Psoas muscle (tissue), 8 donors: Measurements from ENCODE around the gene NFASC. TPM values are rescaled to one million over a fixed set of nuclear protein-coding genes. Genes with fewer than 3 reads are reported as not detected.

Experiments
- ATAC-seq, 4 donors: fragments of 200-7000 bp; cut with Tn5 transposase; one replicate each; pipeline ENCODE4 v1.9.1; 2020; ENCODE audit warnings: moderate library complexity in 3 of 4, mild to moderate bottlenecking in 2 of 4
- DNase-seq, 2 donors: peaks; one replicate each; pipeline ENCODE4 v3.0.0-alpha.2; 2020
- H3K27ac ChIP-seq: fragments of 200-600 bp; one replicate; pipeline ENCODE4 v1.8.0; 2022
- H3K27me3 ChIP-seq, 3 donors: fragments of 200-600 bp in 1 of 3; one replicate each; pipeline versions ENCODE4 v1.6.1 to v1.8.0; 2013 to 2022; ENCODE audit warnings: low read length in 2 of 3, mild to moderate bottlenecking in 2 of 3, moderate library complexity in 1 of 3; ENCODE audit not compliant: insufficient read depth in 3 of 3
- H3K36me3 ChIP-seq, 2 donors: fragments of 200-600 bp in 1 of 2; one replicate each; pipeline versions ENCODE4 v1.6.1 to v1.8.0; 2013 to 2022; ENCODE audit warnings: low read depth in 1 of 2, mild to moderate bottlenecking in 1 of 2, moderate library complexity in 1 of 2; ENCODE audit not compliant: insufficient read depth in 1 of 2
- H3K4me1 ChIP-seq: fragments of 200-600 bp; one replicate; pipeline ENCODE4 v1.8.0; 2022
- H3K4me3 ChIP-seq: fragments of 200-600 bp; one replicate; pipeline ENCODE4 v1.8.0; 2022; ENCODE audit warnings: mild to moderate bottlenecking
- H3K9me3 ChIP-seq: fragments of 200-600 bp; one replicate; pipeline ENCODE4 v1.8.0; 2022
- CTCF ChIP-seq: fragments of 200-600 bp; IDR thresholded peaks from one replicate; pipeline ENCODE4 v1.8.0; 2022; ENCODE audit warnings: antibody characterized with exemption
- WGBS, 3 donors: extraction: QIAGEN DNeasy Blood & Tissue Kit; methylation state at CpG; one replicate each; pipeline versions ENCODE4 v1.1.6 to v1.1.7; 2013; 5-methylcytosine and 5-hydroxymethylcytosine counted together
- intact Hi-C, 2 donors: fragments of 100-400 bp; cut with DNase I; formaldehyde crosslinking; loops; one replicate each; pipeline versions ENCODE4 v1.11.0 to v1.14.2; 2022
- polyA plus RNA-seq, 3 donors: library from polyadenylated mRNA; stranded (reverse); fragments of 200-250 nt; gene quantifications; one replicate each; pipeline ENCODE4 v1.2.3, GENCODE V29; 2013
- total RNA-seq, 4 donors: library from RNA; stranded (reverse); fragmentation: NEBNext Ultra II Directional in 2 of 4; extraction: Animal tissue kit (Norgen Biotek cat#: 25700) in 2 of 4; gene quantifications; one replicate each; pipeline versions ENCODE4 v1.2.1 to v1.2.4, GENCODE V29; 2021 to 2023
- donor health status: healthy with polysubstance abuse.
- donor health status: DM: no; HTN: no; CAD: no; lungs with moderate emphysema.
- donor health status: Bipolar disorder and iron deficiency.
- donor health status: healthy.
- donor health status: DM: yes; HTN: yes; CAD: no.
- donor health status: DM: no; HTN: no; CAD: no.
- donor health status: DM: no; HTN: no; CAD: no.
- donor health status: DM: yes; HTN: yes; CAD: no.

The NFASC gene
- total and polyA plus RNA-seq, 7 donors = 0.46 to 7.5 (median 0.90) TPM

DNA sequence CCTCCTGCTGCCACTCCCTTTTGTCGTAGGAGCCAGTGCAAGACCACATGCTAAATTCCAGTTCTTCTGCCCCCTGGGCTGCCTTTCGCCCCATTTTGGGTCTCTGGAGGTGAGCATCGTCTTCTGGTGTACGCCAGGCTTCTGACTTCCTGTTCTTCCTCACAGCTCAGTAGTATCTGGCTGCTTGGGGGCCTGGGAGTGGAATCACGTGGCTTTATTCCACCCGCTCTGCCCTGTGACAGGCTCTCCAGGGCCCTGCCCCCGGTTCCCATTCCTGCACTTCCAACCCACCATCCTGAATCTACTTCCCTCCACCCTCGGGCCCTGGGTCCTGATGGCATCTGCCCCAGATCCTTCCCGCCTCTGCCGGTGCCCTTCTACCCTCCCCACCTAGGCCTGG is 3.6 kb downstream of the NFASC start:
- no peak for TF ChIP-seq CTCF
- no peak overlapping the region for H3K27ac ChIP-seq
- intact Hi-C loops = no loop called here
- no peak for ATAC-seq
- no peaks in the 10 kb centered on the region for H3K4me1 ChIP-seq
- DNase-seq = no peak
- H3K36me3 ChIP-seq = no peaks in the 10 kb centered on the region
- WGBS, 3 donors = 89 to 95% (median 91%) methylated on average over 10 of the region's 10 CpGs
- no peaks in the 10 kb centered on the region for H3K9me3 ChIP-seq
- H3K4me3 ChIP-seq = no peak overlapping the region
- H3K27me3 ChIP-seq = peaks cover 0 to 3% (median 0%) of the 10 kb centered on the region in 3 donors

GRCh38 chr1:204875255-204875654 is 4.6 kb downstream of the NFASC start:
- no peak for DNase-seq
- 71 to 88% (median 85%) methylated on average over 4 of the region's 4 CpGs for WGBS, 3 donors
- no peak overlapping the region for H3K4me3 ChIP-seq
- H3K27me3 ChIP-seq = peaks cover 0 to 3% (median 0%) of the 10 kb centered on the region in 3 donors
- H3K27ac ChIP-seq = no peak overlapping the region
- H3K9me3 ChIP-seq = no peaks in the 10 kb centered on the region
- no peaks in the 10 kb centered on the region for H3K4me1 ChIP-seq
- TF ChIP-seq CTCF = no peak
- ATAC-seq = no peak
- no peaks in the 10 kb centered on the region for H3K36me3 ChIP-seq
- intact Hi-C loops = no loop called here

- no peaks in the 10 kb centered on the region for H3K9me3 ChIP-seq
- 28 to 35% (median 29%) methylated on average over 5 of the region's 5 CpGs for WGBS, 3 donors
- no peak for DNase-seq
- H3K36me3 ChIP-seq = no peaks in the 10 kb centered on the region
- H3K4me1 ChIP-seq = no peaks in the 10 kb centered on the region
- TF ChIP-seq CTCF = no peak
- intact Hi-C loops = no loop called here
- H3K4me3 ChIP-seq = no peak overlapping the region
- no peak for ATAC-seq
- H3K27me3 ChIP-seq = peaks cover 0 to 3% (median 0%) of the 10 kb centered on the region in 3 donors
- H3K27ac ChIP-seq = no peak overlapping the region
These were observed 8.1 kb downstream of the NFASC start for GRCh38 chr1:204878621-204879234.

DNA sequence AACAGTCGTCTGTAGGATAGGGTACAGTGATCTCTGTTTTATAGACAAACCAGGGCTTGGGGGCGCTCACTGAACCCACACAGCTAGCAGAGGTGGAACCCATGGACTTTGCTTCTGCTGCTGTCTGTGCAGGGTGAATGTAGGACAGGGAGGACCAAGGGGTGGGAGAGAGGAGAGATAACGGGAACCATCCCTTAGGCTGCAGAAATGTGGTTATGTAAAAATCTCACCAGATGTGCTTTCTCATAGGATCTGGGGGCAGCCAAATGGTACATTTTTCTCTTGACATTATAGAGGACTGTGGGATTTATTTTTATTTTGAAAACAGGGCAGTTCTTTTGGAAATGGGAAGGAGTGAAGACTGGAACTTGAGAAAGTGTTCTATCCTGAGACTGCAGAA is 8.7 kb downstream of the NFASC start:
- H3K36me3 ChIP-seq = no peaks in the 10 kb centered on the region
- peaks cover 0 to 1% (median 0%) of the 10 kb centered on the region in 3 donors for H3K27me3 ChIP-seq
- no peak overlapping the region for H3K27ac ChIP-seq
- WGBS, 3 donors = 59 to 69% (median 62%) methylated on average over 3 of the region's 3 CpGs
- no peak for TF ChIP-seq CTCF
- intact Hi-C loops = no loop called here
- no peak for DNase-seq
- ATAC-seq = no peak
- H3K4me1 ChIP-seq = no peaks in the 10 kb centered on the region
- H3K4me3 ChIP-seq = no peak overlapping the region
- H3K9me3 ChIP-seq = no peaks in the 10 kb centered on the region

- Histone ChIP-seq H3K9me3 (no peaks in the 10 kb centered on the region), H3K4me1 (no peaks in the 10 kb centered on the region), H3K36me3 (no peaks in the 10 kb centered on the region), H3K4me3 (no peak overlapping the region), H3K27me3 (peaks cover 0 to 3% (median 0%) of the 10 kb centered on the region in 3 donors), H3K27ac (no peak overlapping the region)
- DNase-seq (no peak), ATAC-seq (no peak)
- WGBS, 3 donors = 91 to 96% (median 93%) methylated on average over 7 of the region's 7 CpGs
- TF ChIP-seq CTCF = no peak
- intact Hi-C loops = no loop called here
These were observed 10.2 kb downstream of the NFASC start for GRCh38 chr1:204880906-204881305.
